ENCODE results near the gene CDK11B.

DNA sequence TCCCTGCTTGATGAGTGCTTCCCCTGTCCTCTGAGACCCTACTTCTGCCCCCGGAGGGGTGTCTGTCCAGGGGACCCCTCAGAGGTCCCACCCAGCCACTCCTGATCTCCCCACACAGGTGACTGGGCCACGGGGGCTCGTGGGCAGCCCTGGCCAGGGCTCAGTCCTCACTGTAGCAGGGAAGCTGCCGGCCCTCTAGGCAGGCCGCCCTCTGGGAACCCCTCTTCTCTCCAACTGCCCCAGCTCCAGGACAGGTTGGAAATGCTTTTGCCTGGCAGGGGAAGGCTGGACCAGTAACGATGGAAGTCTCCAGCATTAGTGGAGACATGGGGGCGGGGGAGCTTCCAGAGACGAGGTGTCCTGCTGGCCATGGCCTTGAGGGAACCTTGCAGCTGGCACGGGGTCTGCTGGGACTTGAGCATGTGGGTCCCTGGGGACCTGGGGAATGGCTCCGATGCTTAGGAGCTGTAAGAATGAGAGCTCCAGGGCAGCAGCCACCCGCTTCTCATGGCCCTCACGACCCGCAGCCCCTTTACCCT lies 55.8 kb downstream of the CDK11B start:
- TF ChIP-seq, protein P1, sequence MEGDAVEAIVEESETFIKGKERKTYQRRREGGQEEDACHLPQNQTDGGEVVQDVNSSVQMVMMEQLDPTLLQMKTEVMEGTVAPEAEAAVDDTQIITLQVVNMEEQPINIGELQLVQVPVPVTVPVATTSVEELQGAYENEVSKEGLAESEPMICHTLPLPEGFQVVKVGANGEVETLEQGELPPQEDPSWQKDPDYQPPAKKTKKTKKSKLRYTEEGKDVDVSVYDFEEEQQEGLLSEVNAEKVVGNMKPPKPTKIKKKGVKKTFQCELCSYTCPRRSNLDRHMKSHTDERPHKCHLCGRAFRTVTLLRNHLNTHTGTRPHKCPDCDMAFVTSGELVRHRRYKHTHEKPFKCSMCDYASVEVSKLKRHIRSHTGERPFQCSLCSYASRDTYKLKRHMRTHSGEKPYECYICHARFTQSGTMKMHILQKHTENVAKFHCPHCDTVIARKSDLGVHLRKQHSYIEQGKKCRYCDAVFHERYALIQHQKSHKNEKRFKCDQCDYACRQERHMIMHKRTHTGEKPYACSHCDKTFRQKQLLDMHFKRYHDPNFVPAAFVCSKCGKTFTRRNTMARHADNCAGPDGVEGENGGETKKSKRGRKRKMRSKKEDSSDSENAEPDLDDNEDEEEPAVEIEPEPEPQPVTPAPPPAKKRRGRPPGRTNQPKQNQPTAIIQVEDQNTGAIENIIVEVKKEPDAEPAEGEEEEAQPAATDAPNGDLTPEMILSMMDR (IDR thresholded peaks at IDR 0.05) = no peak
- no peak for TF ChIP-seq POLR2A (IDR thresholded peaks at IDR 0.05)
